GM21390 (cell line): ENCODE results near the gene P2RY2.
"Not testable (repeated sequence)": the region's sequence is repeated elsewhere in the genome, so short reads cannot be mapped to it uniquely, and the experiment has no call there.

Experiments
- ATAC-seq: cut with Tn5 transposase; IDR thresholded peaks from one replicate; pipeline ENCODE4 v1.9.1; 2021; ENCODE audit not compliant: unreplicated experiment

Gene P2RY2

DNA sequence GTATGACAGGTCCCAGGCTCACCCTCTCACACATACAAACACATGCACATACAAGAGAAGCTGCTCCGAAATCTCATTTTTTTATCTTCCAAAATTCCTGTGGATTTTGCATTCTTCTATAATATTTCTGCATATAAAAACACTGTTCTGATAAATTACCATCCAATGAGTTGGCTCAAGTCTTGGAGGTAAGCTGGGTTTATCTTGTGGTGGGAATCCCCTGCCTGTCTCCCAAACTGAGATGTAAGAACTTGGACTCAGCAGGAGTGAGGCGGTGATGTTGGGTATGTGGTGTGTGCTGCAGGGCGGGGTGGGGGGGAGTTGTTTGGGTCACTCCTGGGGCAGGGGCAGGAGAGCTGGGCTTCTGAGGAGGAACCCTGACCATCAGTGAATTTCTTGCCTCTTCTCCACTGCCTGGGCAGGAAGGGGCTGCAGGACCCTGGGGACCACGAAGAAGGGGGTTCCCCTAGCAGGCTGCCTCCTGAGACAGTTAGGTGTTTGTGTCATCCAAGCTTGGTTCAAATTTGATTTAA, 47.3 kb downstream of the P2RY2 start:
- ATAC-seq = no peak

DNA sequence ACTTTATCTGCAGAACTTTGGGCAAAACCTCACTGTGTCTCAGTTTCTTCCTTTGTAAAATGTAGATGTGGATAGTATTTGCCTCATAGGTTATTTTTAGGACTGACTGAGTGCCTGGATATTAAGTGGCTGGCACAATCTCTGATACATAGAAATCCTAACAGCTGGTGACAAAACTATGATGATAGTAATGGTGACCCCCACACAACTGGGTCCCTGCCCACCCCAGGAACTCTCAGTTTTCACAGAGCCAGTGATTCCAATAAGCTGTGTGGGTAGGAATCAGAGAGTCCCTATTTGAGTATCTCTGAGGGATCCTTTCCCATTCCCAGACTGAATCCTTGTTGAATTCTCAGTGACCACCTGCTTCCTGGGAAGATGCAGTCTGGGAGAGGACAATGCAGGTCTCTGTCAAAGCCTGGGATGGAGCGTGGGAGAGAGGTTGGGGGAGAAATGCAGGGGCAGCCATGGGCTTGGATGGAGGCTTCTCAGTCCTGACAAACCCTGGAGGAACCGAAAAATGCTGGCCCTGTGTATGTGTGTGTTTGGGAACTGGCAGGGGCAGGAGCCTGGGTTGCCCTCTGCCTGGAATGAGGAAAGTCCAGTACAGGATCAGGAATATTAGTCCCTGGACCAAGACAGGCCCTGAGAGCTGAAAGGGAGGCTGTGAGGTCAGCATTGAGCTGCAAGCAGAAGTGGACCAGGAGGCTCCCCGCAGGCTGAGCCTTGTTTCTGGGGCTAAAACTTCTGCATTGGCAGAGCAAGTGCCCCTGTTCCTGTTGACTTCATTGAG, 48.0 kb downstream of the P2RY2 start:
- no peak for ATAC-seq

DNA sequence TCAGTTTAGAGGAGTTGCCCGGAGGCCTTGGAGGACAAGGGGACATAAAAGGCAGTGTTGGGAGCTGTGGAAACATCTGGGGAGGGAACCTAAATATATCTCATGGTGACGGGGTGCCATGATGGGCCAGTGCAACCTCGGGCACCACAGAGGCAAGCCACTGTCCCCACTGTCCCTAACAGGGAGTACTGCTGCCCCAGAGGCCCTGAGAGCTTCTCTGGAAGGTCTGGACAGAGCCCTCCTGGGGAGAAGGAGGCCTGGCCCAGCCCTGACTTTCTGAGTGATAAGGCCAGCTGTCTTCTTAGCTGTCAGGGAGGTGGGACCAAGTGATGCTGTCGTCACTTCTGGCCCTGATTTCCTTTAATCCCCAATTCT, 48.6 kb downstream of the P2RY2 start:
- no peak for ATAC-seq

DNA sequence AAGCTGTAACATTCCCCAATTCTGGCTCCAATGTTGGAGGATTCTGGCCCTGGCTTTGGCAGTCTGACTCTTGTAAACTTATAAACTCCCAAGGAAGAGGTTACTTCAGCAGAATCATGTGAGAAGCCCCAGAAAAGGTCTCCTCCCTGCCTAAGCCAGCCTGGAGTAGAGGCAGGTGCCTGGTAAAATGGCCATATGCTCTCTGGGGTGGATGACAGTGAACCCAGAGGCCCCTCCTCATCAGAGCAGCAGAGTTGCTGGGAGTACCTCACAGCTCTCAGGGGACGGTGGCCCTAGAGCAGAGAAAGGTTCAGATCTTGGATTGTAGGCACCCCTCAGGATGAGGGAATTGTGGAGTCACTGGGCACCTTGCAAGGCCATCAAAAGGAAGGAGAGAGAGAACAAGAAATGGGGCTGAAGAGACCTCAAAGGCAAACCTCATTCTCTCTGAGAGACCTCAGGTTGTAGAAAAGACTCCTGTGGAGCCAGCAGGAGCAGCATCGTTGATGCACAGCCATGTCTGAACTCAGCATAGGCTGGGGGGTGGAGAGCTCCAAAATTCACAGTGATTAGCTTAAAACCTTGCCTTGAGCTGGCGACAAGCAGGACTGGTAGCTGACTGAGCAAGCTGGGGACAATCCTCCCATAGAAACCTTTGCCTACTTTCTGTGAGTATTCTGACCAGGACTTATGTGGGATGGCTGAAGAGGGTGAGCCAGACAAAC, 49.2 kb downstream of the P2RY2 start:
- no peak for ATAC-seq

DNA sequence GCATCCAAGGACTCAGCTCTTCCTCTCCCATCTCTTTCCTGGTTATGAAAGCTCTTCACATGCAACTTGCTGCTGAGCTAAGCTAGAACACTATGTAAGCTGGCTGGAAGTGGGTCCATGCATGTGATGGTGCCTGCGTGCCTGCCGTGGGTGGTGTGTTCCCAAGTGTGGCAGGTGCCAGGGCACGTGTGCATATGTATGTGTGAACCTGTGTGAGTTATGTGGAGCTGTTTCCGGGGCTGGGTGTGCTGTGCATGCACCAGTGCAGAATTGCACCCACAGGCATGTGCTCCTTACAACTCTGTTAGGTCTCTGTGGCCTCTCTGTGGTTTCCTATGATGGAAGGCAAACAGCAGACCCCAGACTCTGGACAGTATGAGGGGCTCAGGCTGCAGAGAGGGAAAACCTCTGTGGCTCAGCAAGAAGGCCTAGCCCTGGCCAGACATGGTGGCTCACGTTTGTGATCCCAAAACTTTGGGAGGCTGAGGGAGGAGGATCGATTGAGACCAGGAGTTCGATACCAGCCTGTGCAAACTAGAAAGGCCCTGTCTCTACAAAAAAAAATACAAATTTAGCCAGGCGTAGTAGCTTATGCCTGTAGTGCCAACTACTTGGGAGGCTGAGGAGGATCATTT, 49.9 kb downstream of the P2RY2 start:
- ATAC-seq = no peak

DNA sequence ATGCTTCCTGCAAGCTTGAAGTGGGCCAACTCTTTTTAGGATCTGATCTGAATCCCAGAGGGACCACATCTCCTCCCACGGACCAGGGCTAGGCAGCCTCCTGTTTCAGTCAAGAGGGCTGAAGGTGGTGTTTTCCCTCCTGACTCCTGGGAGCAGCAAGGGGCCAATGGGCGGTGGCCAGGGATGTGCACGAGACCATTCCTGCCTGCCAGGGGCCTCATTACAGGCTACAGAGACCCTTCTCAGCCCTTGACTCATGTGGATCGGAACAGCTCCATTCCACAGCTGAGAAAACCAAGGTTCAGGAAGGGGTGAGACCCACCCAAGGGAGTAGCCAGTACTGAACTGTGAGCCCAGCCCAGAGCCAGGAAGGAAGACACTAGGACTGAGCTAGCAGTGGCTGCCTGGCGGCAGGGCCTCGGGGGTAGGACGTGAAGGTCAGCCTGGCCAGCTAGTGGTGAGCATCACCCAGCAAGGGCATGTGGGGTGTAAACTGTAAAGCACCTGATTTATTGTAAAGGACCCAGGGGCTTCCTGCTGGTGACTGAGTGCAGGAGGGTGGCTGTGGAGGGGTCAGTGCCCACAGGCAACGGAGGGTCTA, 50.7 kb downstream of the P2RY2 start:
- no peak for ATAC-seq

DNA sequence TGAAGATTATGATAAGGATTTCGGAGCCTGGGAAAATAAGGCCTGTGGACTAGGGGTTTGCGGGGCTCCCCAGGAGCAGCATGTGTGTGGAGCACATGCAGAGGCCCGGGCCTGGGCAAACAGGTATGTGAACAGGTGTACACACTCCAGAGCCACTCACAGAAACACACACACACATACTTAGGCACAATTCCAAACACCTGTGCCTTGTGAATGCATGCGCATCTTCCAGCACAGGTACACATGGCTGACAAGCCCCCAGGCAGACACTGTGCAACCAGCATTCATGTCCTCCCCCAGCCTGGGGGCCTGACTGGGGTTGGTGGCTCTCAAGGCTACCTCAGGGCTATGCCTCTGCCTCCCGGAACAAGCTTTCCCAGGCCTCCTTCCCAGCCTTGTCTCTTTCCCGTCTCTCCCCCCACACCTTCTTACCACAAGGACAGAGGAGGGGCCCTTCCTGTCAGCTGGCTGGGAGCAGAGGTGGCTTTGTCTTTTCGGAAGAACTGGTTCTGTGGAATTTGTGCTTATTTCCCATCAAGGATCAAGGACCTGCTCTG, 51.5 kb downstream of the P2RY2 start:
- ATAC-seq = no peak

DNA sequence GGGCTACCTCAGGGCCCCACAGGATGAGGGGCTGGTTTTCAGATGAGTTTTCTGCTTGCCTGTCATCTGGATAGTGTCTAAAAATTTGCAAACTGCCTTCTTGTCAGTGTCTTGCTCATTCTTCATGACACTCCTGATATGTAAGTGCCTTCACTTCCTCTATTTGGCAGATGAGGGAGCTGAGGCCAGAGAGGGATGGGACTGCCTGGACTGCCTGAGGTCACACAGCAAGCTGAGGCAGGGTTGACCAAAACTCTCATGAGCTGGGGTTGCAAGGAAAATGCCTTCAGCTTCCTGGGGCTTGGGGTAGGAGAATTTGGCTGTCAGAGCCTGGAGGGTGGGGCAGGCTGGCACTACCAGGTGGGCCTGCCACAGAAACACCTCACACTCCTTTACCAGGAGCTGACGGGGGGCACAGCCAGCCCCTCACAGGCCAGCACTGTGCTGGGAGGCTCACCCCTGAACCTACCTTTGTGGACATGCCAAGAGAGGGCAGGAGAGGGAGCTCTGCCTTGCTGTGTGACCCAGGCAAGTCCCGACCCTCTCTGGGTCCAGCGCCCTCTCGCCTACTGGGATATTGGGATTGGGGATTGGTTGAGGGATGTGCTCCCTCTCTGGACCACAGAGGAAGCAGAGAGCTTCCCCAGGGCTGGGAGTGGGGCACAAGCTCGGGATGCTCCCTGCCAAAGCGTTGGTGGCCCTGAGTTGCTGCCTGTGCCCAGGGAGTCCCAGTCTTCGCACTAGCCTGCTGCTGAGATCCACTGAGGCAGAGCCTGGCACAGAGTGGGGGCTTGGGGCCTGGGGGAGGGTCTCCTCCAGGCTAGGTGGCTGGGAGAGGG, 52.2 kb downstream of the P2RY2 start:
- no peak for ATAC-seq

DNA sequence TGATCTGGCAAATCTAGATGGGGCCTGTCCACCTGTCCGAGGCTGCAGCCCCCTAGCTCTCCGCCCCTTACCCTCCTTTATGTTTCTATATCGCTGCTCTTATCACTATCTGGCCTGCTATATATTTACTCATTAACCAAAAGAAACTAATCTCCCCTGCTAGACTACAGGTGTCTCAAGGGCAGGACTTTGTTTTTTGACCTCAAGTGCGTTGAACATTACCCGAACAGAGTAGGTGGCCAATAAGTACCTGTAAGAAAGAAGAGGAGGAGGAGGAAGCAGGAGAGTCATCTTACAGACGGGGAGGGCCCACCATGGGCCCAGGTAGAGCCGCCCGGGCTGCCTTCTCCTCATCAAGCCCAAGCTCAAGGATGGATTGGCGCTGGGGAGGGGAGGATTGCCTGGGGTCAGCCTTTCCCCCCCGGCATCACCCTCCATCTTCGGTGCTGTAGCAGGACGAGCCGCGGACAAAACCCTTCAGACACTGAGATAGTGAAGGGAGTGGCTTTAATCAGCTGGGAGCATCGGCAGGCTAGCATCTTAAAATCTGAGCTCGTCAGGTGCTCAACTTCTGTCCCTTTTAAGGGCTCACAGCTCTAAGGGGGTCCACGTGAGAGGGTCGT, 52.9 kb downstream of the P2RY2 start:
- ATAC-seq = no peak

DNA sequence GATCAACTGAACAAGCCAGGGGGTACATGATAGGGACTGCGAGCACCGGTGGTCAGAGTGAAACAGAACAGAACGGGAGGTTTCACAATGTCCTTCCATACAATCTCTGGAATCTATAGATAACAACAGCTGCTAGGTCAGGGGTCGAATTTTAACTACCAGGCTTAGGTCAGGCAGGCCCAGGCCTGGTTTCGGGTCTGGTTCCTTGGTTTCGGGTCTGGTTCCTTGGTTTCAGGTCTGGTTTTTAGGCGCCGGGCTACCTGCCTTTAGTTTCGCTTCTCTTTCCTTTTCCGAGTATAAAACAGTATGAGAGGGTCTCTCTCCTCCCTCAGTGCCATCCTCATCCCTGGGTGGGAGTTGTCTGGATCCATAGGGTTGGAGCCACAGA, 53.4 kb downstream of the P2RY2 start:
- not testable (repeated sequence) for ATAC-seq

DNA sequence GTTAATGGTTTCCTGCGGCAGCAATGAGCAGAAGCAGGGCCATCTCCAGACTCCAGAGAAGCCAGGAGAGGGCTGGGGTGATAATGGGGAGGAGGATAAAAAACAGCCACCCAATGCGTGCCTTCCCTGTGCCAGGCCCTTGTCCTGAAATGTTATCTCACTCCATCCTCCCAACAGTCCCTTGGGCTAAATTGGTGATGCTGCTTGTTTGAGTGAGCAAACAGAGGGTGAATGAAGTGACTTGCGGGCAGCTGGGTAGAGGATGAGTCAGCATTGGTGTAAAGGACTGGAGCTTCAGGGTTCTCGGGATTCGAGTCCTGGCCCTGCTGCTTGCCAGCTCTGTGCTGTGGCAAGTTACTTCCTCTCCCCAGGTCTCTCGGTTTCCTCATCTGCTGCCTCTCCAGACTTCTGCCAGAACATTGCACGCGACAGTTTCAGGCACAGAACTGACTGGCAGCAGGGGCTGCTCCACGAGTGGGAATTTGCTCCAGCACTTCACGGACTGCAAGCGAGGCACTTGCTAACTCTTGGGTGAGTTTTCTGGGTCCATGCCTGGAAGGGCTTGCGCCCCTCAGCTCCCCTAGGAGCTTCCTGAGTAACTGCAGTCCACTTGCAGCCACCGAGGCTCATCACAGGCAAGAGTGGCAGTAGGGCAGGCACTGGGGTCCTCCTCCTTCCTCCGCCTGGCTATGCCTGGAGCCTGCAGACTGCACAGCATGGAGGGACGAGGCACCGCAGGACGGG, 54.0 kb downstream of the P2RY2 start, which contains the start of gene P2RY6:
P2RY6 (plus strand) TSS at position 403 of the 744 bp plus-strand sequence. CDS start 24,181 bp downstream, outside the sequence.
- ATAC-seq = no peak

DNA sequence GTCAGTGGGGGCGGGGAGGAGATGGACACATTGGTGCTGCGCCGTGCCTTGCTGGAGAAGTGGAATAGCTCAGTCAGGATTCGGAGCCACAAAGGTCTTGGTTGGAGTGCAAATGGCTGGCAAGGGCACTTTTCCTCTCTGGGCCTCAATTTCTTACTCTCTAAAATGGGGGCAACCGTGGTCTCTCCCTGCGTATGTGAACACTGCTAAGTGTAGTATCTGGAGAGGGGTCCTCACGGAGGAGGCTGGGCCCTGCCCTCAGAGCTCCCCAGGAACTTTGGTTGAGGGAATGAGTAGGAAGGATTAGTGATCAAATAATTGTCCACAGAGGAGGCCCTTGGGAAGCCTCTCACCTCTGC, 54.6 kb downstream of the P2RY2 start:
- no peak for ATAC-seq

DNA sequence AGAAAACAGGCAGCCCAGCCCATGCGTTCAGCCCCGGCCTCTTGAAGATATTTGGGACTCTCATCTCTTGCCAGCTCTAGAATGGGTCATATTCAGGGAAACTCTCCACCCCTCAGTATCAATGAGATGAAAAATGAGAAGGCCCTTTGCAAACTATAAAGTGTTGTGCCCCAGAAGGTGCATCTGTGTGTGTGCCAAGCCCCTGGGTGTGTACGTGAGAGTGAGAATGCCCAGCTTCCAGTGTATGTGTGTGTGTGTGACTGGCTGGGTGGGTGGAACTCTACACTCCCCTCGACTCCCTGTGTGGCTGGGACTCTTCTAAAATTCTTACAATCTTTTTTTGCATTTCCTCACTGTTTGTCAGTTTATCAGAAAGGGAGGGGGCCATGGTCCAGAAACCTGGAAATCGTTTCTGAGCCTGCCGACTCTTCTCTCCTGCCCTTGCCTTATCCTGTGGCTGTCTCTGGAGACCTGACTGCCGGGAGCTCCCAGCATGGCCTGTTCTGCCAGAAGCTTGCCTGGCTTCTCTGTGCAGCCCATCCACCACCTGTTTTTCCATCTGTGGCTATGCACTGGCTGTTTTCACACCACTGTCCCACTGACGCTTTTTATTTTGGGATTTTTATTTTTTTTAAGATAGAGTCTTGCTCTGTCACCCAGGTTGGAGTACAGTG, 55.3 kb downstream of the P2RY2 start:
- ATAC-seq = no peak

DNA sequence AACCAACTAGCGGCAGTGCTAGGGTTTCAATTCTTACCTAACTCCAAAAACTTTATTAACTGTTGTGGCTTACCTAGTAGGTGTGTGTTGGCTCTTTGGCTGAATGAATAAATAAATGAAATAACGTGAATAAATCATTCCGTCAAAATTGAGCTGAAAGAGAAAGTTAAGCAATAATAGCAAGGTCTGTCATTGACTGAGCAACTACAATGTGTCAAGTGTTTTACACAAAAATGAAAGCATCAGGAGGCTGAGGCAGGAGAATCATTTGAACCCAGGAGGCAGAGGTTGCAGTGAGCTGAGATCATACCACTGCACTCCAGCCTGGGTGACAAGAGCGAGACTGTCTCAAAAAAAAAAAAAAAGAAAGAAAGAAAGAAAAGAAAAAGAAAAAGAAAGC, 56.1 kb downstream of the P2RY2 start:
- not testable (repeated sequence) for ATAC-seq

DNA sequence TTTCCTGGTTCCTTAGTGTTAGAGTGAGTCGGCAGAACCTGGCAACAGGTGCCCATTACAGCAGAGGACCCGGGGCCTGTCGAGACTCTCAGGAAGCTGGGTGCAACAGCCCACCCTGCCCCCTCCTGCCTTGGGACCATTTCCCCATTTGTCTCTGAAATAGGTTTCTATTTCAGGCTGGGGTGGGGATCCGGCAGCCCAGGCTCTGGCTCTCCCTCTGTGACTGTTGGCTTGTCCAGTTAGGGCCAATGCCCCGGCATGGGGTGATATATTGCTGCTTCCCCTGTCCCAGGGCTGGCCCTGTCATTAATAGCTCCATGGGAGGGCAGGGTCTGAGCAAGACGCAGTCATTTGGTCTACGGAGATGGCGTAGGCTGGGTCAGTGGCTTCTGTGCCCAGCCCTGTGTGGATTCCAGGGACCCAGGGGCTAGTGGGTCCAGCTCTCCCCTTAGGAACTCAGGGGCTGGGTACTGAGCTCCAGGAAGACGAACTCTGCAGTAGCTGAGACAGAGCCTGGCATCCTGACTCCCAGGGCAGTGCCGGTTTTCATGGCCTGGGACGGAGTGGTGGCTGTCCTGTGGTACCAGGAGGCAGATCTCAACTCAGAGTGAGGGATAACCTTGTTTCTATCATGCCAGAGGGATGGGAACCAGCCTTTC, 56.8 kb downstream of the P2RY2 start:
- ATAC-seq = no peak

DNA sequence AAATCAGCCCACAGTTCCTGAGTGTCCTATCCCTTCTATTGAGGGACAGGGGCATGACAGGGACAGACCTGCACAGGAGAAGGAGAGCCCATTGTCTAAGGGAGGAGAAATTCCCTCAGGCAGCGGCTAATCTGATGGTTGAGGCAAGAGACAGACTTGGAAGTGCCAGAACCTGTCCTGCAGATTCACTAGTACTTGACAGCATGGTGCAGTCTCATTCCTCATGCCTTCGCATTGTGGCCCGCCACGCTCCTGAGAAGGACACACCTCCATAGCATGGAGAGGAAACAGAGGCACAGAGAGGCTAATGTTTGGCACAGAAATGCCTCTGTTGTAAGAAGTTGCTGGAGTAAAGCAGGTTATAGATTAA, 57.3 kb downstream of the P2RY2 start:
- ATAC-seq = no peak

DNA sequence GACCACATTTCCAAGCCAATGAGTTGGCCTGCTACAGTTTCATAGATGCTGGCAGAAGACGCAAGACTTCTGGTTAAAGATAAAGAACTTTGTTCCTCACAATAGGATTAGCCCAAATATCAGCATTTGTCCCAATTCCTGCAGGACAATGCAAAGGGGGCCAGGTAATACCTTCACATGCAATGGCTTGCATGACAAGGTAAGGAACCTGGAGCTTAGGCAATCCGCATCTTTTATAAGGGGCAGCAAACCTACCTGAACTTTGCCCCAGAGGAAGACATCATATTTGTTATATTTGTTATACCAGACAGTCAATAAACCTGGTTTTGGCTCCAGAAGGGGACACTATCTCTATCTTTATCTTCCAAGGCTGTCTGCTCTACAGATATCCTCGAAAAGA, 59.4 kb downstream of the P2RY2 start:
- no peak for ATAC-seq

DNA sequence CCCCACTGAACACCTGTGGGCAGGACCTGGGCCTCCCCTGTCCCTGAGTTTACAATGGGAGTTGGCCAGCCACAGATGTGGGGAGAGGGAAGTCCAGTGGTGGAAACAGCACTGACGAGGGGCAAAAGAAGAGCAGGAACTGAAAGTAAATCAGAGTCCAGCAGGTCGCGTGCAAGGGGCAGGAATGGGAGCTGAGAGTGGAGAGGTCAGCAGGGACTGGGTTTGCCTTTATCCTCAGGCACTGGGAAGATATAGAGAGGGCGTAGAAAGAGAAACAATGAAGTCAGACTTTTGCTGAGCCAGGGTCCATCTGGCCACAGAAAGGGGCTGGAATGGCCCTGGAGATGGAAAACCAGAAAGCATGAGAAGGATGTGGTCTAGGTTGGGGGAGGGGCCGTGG, 62.5 kb downstream of the P2RY2 start:
- no peak for ATAC-seq
